HepG2 (cell line): ENCODE results near the gene CTNNBL1.

Experiments used
- ZNF496 ChIP-seq: sonication (generic); formaldehyde crosslinking; IDR thresholded peaks from 2 replicates; pipeline ENCODE4 v1.8.1; 2023; ENCODE audit warnings: mild to moderate bottlenecking, moderate library complexity, missing genetic modification reagents; ENCODE audit not compliant: insufficient replicate concordance
- ZNF629 ChIP-seq: sonication (generic); formaldehyde crosslinking; conservative IDR thresholded peaks from 2 replicates; pipeline ENCODE4 v1.5.0; 2020; ENCODE audit warnings: missing genetic modification reagents
- TF ChIP-seq, protein P1 (sequence below): sonication (generic); formaldehyde crosslinking; IDR thresholded peaks from 2 replicates; pipeline ENCODE4 v1.5.0; 2020; ENCODE audit warnings: missing genetic modification reagents

DNA sequence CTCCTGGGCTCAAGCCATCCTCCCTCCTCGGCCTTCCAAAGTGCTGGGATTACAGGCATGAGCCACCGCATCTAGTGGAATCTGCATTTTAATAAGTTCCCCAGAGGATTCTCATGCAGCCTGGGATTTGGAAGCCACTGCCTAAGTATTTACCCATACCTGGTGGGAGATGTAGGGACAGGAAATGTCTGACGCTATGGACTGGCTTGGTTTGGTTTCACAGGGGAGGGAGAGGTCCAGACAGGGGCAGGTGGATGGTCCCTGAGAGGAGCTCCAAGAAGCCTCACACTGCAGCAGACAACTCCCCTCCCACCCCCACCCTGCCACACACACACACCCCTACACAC lies 213.5 kb downstream of the CTNNBL1 start:
- TF ChIP-seq, protein P1, sequence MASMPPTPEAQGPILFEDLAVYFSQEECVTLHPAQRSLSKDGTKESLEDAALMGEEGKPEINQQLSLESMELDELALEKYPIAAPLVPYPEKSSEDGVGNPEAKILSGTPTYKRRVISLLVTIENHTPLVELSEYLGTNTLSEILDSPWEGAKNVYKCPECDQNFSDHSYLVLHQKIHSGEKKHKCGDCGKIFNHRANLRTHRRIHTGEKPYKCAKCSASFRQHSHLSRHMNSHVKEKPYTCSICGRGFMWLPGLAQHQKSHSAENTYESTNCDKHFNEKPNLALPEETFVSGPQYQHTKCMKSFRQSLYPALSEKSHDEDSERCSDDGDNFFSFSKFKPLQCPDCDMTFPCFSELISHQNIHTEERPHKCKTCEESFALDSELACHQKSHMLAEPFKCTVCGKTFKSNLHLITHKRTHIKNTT: no peak
- TF ChIP-seq ZNF629 (CRISPR knock-in tag) (no peak), ZNF496 (CRISPR knock-in tag) (no peak)
